HUDEP-2 (cell line): Measurements from ENCODE around the gene ATF3.

Experiments used
- DNase-seq, 76 experiments: peaks; one replicate each; lab custom pipeline; 2025; ENCODE audit not compliant: unreplicated experiment in 76 of 76; lab: John Stamatoyannopoulos, UW

ATF3 gene, protein sequence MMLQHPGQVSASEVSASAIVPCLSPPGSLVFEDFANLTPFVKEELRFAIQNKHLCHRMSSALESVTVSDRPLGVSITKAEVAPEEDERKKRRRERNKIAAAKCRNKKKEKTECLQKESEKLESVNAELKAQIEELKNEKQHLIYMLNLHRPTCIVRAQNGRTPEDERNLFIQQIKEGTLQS

DNA sequence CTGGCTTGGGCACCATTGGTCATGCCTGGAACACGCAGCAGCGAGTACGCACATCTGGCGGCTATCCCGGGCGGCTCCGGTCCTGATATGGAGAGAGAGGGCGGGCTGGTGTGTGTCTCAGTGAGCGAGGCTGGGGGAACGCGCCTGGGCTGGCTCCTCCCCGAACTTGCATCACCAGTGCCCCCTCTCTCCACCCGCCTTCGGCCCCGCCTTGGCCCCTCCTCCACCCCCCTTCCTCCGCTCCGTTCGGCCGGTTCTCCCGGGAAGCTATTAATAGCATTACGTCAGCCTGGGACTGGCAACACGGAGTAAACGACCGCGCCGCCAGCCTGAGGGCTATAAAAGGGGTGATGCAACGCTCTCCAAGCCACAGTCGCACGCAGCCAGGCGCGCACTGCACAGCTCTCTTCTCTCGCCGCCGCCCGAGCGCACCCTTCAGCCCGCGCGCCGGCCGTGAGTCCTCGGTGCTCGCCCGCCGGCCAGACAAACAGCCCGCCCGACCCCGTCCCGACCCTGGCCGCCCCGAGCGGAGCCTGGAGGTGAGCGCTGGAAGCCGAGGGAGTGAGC is at the start of gene ATF3:
TSS of gene ATF3 (plus strand) at position 370 of the 567 bp plus-strand sequence. CDS start 6,261 bp downstream, outside the sequence.
- peak; percentile 40 to 99 (median 94) for DNase-seq

DNA sequence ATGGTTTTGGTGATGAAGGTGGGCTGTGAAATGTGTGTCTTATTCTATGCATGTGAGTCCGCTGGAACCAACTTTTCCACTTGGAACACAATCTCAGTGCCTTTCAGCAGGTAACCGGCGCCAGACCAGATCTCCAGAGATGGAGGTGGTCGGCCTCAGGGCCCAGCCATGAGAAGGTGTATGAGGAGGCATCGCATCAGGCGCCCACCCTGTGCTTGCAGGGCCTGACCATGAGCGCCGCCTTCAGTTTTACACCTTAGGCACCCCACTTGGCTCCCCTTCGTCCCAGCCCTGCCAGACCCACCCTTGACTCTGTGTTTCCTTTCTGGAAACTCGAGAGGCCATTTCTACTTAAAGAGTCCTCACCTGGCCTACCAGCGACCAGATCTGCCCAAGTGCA is 48.6 kb upstream of the ATF3 start:
- no peak for DNase-seq

GRCh38 chr1:212560933-212561460 is 47.6 kb upstream of the ATF3 start:
- no peak for DNase-seq

DNA sequence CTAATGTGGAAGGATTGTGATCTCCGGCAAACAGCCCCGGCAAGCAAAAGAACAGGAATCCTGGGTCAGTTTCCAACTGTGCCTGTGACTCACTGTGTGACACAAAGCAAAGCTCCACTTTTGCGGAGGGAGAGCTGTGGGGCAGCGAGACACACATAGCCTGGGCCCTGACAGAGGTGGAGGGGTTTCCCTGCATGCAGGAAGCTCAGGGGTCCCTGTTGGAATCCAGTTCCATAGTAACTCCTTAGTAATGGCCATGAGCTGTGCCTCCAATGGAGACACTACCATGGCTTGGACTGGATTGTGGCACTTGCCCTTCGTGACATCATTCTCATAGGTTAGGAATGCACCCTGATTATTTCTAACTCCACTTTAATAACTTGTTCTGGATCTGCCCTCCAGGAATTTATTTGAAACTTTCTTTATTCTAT is 47.0 kb upstream of the ATF3 start:
- DNase-seq: no peak

GRCh38 chr1:212562771-212563170 is 45.8 kb upstream of the ATF3 start:
- no peak for DNase-seq

DNA sequence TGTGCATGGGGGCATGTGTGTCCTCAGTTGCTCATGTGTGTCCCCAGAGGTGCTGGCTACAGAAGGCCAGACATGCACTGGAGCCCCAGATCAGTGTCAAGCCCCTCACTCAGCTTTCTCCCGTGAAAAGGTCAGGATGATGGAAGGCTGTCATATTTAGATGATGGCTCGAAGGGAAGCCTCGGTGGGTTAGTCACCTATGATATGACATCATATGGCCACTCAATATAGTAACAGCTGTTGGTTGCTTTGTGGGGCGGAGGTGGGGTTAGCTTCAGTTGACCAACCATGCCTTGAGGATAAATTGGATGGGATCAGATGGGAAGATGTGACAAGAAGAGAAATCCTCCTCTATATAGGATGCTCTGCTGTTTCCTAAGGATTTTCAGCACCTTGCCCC is 43.5 kb upstream of the ATF3 start:
- DNase-seq: no peak

GRCh38 chr1:212565571-212566305 is 42.8 kb upstream of the ATF3 start:
- DNase-seq: no peak

DNA sequence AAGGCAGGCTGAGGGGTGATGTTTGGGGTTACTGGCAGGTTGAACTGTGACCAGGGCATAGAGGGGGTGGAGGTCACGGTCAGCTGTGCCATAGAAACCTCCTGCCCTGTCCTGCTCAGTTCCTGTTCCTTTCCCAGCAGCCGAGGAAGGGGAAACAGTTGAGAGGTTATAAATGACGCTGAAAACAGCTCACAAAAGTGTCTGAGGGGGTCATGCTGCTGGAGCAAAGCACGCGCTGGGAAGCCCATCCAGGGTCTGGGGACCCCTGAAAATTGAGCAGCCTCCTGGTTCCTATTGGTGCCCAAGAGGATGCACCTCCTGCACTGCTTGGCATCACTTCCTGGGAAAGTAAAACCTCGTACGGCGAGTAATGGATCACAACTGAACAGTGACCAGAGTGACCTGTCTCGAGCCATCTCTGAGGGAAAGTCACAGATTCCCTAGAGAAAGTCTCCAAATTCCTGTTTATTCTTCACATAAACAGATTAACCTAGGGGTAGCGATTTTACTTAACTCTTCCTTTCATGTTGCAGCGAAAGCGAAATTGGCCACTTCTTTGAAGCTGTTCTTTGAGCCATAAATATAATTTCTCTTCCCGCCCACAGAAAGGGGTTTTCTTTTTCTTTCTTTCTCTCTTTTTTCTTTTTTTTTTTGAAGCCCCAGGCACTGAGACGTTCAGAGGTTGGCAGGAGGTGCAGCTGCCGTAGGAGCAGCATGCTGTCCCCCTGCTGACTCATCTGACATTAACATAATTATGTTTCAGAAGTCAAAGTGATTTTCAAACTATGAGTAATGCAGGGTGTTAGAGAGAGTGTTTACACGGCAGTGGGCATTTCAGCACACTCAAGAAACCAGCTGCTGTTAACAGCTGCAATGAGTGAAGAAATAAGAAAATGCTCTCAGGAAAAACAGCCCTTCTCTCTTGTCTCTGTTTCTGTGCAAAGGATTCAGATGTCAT is 41.8 kb upstream of the ATF3 start:
- peak in 7 of 76 experiments; percentile 1 to 10 (median 5) for DNase-seq

DNA sequence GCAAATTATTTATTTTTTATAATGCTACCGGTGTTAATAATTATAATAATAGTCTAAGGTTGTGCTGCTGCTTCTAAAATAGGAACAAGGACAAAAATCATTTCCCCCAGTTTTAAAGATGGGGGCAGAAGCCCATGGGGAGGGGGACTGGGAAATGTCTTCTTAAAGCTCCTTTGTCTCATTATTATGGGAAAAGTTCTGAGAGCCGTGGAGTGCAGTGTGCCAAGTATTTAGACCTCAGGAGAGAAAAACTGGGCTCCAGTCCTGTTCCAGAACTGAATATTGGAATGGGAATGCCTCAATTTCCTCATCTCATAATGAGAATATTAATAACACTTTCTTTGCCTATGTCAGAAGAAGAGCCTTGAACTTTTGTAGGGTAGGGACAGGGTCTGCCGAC is 40.9 kb upstream of the ATF3 start:
- DNase-seq: no peak

DNA sequence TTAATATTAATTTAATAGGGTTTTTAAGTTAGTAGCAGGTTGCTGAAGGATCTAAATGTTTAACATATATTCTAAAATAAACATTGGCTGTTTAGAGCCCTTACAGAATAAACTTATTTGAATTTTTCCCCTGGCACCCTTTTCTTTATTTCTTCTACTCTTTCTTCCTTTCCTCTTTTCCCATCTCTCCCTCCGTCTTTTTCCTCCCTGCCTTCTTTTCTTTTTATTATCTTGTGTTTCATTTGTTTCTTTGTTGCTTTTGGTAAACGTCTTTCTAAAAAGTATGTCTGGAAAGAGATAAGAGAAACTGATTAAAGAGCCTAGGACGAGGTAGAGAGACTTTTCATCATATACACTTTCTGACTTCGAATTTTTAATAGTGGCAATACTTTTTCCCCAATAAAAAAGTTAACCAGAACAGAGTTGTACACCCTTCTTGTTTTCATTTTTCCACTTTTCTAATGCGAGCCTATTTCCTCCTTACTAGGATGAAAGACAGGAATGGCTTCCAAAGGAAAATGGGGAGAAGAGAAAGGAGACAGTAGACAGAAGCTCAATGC is 39.5 kb upstream of the ATF3 start:
- no peak for DNase-seq

GRCh38 chr1:212574732-212575131 is 33.8 kb upstream of the ATF3 start:
- DNase-seq: no peak

DNA sequence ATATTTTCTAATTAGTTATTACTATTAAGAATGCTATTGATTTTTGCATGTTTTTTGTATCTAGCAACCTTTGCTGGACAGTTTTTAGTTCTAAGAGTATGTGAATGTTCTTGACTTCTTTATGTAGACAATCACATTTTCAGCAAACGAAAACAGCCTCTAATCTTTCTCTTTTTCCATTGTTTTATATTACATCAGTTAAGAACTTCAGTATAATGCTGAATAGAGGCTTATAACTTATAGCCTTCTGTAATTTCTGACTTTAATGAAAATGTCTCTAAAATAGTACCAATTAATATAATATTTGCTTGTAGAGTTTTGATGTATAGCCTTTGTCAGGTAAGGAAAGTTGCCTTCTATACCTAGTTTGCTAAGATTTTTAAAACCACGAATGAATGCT is 33.2 kb upstream of the ATF3 start:
- DNase-seq: no peak

DNA sequence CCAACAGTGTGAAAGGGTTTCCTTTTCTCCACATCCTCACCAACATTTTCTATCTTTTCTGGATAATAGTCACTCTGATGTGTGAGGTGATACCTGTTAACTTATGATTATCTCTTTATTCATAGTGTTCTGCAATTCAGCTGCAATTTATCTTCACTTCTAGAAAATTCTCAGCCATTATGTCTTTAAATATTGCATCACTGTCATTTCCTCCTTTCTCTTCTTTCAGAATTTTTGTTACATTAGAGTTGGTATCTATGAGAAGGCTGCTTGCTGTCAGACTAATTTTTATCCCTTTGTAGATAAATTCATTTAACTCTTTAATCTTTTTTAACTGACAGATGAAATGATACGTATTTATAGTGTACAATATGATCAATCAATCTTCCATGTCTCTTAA is 30.5 kb upstream of the ATF3 start:
- no peak for DNase-seq

DNA sequence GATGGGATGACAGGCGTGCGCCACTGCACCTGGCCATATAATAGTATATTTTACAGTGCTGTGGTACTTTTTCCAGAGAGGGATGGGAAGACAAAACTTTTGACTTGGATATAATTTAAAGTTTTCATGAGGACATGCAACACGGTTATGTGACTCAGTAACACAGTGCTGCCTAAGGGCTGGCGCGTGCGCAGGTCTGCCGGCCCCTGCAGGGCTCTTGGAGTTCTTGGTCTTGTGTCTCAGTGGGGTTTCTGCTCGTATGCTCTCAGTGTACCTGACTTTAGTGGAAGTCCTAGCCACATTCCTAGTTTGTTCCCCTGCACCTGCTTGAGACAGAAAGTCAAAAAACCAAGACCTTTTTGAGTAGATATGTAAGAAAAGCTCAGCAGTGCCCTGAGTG is 27.5 kb upstream of the ATF3 start:
- no peak for DNase-seq

GRCh38 chr1:212582291-212582690 is 26.3 kb upstream of the ATF3 start:
- DNase-seq: no peak

DNA sequence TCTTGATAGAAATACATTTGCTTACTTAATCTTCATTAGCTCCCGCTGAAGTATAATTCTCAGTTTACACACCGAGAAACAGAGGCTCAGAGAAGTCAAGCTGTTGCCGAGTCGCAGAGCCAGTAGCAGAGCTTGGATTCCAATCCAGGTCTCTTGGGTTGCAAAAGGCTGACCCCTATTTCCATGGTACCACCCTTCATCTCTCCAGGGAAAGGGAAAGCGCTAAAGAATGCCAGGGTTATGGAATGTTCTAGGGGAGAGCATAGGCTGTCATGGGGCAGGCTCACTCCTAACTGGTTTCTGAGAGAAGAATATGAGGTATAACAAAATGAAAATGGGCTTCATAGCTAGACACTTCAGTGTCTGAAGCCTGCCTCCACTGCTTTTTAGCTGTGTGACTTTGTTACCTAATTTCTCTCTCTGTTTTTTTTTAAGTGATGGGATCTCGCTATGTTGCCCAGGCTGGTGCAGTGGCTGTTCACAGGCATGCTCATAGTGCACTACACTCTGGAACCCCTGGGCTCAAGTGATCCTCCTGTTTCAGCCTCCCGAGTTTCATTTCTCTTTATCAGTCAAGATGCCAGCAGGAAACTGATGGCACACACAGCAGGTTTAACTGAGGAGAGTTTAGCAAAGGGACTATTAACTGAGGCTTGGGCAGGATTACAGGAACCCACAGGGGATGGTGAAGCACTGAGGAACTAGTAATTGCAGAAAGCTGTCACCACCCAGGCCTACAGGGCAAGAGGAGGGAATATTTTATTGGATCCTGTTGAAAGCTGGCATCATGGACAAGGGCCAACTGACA is 25.5 kb upstream of the ATF3 start:
- DNase-seq: no peak

GRCh38 chr1:212583643-212584042 is 24.9 kb upstream of the ATF3 start:
- DNase-seq: no peak

- DNase-seq: no peak
Measured at GRCh38 chr1:212584092-212584886, 24.3 kb upstream of the ATF3 start.

GRCh38 chr1:212585210-212585609 is 23.4 kb upstream of the ATF3 start:
- no peak for DNase-seq
